HS-27A (cell line): ENCODE measurements around the gene CES3.
"Not testable (repeated sequence)": the region's sequence is repeated elsewhere in the genome, so short reads cannot be mapped to it uniquely, and the experiment has no call there.

ENCODE experiments used
- DNase-seq: peaks from one replicate; pipeline ENCODE4 v3.0.0-alpha.2; 2012; ENCODE audit warnings: low read depth, missing footprints

CES3 gene

DNA sequence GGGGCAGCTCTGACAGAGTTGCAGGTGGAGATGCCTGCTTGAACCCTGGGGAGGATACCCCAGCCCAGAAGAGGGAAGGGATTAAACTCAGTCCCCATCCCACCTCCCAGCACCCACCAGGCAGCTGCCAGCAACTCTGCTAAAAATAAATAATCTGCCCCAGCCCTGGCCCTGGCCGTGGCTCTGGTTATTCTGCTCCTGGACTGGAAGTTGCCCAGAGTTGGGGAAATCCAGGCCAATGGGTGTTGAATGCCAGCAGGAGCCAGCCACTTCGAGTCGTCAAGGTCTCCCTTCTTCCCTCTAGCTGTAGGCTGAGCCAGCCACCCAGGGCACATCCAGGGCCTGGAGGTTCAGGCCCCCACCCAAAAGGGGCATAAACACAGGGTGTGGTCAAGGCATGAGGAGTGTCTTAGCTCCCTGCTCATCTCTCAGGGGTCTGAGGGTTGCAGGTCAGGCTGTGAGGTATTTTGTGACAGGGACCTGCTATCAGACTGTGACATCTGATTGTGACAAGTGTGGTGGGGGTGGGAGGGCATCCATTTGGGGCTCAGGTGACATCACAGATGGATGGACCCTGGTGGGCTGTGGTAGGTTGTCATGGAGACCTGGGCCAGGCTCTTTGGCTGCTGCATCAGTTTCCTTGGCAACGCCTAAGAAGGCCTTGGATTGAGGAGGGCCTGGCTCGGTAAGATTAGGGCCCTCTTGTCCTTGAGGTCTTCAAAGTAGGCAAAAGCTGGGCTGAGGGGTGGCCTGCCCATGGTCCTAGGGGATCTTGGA lies 34.7 kb upstream of the CES3 start:
- no peak for DNase-seq

- DNase-seq = peak; percentile 71
Observed at GRCh38 chr16:66926961-66927436, 34.1 kb upstream of the CES3 start.

DNA sequence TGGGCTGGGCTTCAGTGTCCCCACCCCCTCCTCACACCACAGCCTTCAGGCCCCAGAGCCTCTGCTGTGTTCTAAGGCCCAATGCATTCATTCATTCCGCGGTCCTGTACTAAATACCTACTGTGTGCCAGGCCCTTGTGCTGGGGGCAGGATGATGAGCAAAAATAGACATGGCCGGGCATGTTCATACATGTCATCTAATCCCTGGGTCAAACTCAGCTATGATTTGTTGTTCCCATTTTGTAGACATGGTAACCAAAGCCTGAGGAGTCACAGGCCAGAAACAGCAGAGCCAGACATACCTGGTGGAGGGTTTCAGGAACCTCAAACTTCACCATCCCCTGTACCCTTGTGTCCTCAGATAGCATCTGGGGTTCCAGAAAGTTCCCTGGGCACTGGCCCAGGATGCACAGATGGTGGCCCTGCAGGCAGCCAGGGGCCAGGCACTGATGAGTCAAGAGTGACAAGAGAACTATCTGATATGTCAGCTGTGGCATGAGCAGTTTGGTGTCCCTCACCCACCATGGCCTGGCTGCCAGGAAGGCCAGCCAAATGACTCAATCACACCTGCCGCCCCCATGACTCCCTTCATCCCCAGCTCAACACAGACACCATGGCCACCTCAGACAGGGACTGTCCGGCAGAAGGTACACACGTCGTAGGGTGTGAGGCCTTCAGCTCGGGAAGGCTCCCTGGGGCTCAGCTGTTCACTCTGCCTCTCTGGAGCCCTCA lies 33.0 kb upstream of the CES3 start:
- DNase-seq = no peak

- no peak for DNase-seq
Observed at GRCh38 chr16:66928702-66929388, 32.2 kb upstream of the CES3 start.

DNA sequence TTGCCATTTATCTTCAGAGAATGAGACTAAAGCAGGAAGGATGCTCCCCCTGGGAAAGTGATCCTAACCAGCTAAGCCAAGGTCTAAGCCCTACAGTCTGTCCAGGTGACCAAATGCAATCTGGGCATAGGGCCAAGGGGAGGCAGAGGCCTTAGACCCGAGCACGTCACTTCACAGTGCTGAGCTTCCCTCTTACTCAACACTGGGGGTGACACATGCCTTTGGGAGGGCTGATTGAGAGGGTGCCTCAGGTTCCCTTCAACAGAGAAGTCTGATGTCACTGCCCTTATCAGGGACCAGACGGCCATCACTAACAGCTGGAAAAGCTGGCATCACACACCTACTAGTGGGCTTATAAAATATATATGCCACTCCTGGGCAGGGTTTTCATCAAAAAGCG lies 30.9 kb upstream of the CES3 start:
- DNase-seq = no peak

DNA sequence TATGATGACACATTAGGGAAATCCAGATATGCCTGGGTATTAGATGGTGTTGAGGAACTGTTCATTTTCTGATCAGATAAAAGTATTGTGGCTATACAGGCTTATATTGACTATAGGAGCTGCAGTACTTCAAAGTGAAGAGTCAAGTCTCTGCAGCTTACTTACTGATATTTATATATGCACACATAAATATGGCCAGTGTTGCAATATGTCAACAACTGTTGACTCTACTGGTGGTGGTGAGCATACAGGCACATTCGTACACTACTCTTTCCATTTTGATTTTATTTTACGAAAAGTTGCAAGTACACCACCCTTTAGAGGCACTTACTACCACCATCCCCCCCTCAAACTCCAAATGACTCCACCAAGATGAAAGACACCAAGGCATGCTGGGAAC lies 29.4 kb upstream of the CES3 start:
- DNase-seq = no peak

GRCh38 chr16:66932076-66932475 lies 29.0 kb upstream of the CES3 start:
- DNase-seq = no peak

DNA sequence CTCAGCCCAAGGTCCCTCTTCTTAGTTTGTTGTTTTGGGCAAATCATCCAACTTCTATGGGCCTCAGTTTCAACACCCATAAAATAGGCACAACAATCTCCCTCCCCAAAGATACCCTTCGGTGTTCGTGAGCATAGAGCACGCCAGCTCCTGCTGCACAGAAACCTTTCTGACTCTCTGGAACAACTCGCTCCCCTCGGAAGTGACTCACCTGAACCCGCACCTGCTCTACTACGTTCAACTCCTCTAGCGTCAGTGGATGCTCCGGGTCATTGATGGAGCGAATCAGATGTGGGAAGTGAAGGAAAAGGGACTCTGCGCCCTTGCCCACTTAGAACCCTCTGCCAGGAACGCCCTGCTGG lies 27.3 kb upstream of the CES3 start:
- no peak for DNase-seq

- DNase-seq = no peak
Observed at GRCh38 chr16:66934138-66934838, 26.8 kb upstream of the CES3 start, which contains the start of gene CIAO2B. TSS of gene CIAO2B (minus strand) at chr16:66934402. CDS start at chr16:66934364, 38 bp downstream.

DNA sequence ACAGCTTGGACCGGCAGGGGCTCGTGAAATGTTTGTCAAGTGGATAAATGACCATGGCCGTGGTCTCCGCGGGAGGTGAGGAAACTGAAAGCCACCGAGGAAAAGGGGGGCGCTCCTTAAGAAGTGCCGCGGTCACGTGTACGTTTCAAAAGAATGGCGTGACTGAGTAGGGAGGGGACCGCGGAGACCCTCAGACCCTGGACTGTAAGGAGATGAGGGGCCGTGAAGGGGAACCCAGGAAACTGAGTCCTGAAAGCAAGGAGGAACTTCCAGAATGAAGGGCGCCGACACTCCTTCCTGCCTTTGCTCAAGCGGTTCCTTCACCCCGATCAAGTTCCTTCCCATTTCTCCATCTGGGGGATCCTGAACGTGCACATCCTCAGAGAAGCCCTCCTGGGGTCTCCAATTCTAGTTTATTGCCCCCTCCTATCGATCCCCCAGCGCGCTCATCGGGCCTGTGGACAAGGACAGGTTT lies 26.2 kb upstream of the CES3 start:
- not testable (repeated sequence) for DNase-seq

GRCh38 chr16:66935314-66936011 lies 25.6 kb upstream of the CES3 start, which contains the start of gene CES2:
TSS of gene CES2 (plus strand) at chr16:66935516. CDS start at chr16:66935636, 120 bp downstream.
- DNase-seq = no peak

DNA sequence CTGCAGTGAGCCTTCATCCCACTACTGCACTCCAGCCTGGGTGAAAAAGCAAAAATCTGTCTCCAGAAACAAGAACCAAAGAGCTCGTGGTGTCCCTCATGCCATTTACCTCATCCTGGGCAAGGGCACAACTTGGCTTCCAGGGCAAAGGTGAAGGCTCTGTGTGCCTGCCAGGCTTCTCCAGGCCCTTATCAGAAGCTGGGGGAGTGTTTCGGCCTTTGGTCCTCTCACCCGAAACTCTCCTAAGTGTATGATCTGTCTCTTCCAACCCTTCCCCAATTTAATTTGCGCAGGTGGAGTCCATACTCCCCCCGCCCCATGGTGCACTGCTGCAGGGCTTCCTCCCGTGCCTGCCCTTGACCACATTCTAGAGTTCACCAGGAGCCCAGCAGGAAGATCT lies 24.6 kb upstream of the CES3 start:
- no peak for DNase-seq

- no peak for DNase-seq
Observed at GRCh38 chr16:66936889-66937554, 24.0 kb upstream of the CES3 start.

DNA sequence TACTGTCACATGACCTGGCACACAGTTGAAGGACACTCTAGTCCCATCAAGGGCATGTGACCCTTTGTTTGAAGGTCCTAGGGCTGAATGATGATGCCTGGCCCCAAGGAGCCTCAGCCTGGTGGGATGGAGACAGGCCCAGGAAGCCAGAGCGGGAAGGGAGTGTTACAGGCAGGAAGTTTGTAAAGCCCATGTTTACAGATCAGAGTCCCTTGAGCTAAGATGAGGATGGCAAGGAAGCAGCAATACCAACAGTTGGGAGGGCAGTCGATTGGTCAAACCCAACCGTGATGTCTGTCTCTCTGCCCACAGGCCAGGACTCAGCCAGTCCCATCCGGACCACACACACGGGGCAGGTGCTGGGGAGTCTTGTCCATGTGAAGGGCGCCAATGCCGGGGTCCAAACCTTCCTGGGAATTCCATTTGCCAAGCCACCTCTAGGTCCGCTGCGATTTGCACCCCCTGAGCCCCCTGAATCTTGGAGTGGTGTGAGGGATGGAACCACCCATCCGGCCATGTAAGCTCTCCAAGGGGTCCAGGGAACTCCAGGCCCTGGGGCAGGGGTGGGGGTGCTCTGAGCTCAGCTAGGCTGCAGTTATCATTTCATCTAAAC lies 23.2 kb upstream of the CES3 start:
- DNase-seq = no peak

- no peak for DNase-seq
Observed at GRCh38 chr16:66939366-66939765, 21.7 kb upstream of the CES3 start.

- no peak for DNase-seq
Observed at GRCh38 chr16:66940236-66940635, 20.8 kb upstream of the CES3 start.

GRCh38 chr16:66942981-66943380 lies 18.1 kb upstream of the CES3 start:
- no peak for DNase-seq

DNA sequence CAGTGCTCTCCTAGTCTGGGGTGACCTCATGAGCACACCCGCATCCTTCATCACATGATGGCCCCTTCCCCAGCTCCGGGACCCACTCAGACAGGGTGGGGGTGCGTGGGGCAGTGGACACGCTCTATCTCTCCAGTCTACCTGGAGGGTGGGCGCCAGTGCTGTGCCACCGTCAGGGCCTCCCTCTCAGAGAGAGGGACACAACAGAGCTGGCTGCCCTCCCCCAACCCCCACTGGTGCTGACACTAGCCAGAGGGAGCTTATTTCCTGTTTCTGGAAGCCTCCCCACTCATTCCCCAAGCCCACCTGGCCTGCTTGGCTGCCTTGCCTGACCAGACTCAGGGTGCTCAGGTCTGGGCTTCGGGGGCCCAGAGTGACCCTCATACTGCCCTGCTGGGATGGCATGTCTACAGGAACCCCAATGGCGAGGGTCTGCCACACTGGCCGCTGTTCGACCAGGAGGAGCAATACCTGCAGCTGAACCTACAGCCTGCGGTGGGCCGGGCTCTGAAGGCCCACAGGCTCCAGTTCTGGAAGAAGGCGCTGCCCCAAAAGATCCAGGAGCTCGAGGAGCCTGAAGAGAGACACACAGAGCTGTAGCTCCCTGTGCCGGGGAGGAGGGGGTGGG lies 17.5 kb upstream of the CES3 start:
- DNase-seq = no peak

DNA sequence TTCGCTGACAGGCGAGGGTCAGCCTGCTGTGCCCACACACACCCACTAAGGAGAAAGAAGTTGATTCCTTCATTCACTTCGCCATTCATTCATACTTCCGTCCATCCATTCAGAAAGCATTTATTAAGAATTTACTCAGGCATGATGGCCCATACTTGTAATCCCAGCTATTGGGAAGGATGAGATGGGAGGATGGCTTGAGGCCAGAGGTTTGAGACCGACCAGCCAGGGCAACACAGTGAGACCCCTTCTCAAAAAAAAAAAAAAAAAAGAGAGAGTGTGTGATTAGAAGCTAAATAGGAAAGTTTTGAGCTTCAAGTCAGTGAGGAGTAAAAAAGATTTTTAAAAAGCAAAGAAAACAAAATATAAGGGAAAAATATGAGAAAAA lies 17.0 kb upstream of the CES3 start:
- DNase-seq = no peak

DNA sequence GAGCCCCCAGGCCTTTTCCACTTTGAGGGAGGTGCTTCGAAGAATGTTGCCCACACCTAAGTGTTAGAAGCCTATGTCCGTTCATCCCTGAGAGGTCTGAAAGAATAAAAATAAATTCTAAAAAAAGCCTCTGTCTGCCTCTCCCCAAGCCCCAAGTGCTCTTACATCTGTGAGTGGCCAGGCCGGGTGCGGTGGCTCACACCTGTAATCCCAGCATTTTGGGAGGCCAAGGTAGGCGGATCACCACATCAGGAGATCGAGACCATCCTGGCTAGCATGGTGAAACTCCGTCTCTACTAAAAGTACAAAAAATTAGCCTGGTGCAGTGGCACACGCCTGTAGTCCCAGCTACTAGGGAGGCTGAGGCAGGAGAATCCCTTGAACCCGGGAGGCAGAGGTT lies 16.1 kb upstream of the CES3 start:
- DNase-seq = not testable (repeated sequence)
